ENCODE measurements around the gene FGF14. TPM values are rescaled to one million over a fixed set of nuclear protein-coding genes. Genes with fewer than 3 reads are reported as not detected.
"Not testable (repeated sequence)": the region's sequence is repeated elsewhere in the genome, so short reads cannot be mapped to it uniquely, and the experiment has no call there.

Gene FGF14
- total and polyA plus RNA-seq, 4 experiments from 2014 or later: 0.33 to 0.55 (median 0.35) TPM; not detected in 1

GRCh38 chr13:102117175-102117831, 284.5 kb downstream of the FGF14 start:
- H3K27ac Mint-ChIP-seq: no peak overlapping the region
- H3K27me3 Mint-ChIP-seq: peaks cover 0 to 1% of the 10 kb centered on the region in 2 donors
- H3K36me3 Mint-ChIP-seq: no peaks in the 10 kb centered on the region
- ChIA-PET POLR2A (ENCODE audit: partially characterized antibody) (no interaction called here), CTCF (ENCODE audit: partially characterized antibody) (no interaction called here)
- H3K4me1 ChIP-seq (ENCODE audit: insufficient read depth, low read length): no peaks in the 10 kb centered on the region
- no peak overlapping the region for H3K4me3 ChIP-seq (ENCODE audit: low read length in 2 of 2)
- H3K4me1 Mint-ChIP-seq: peaks cover 0 to 2% (median 0%) of the 10 kb centered on the region in 4 donors
- H3K36me3 ChIP-seq (ENCODE audit: insufficient read depth, low read length): no peaks in the 10 kb centered on the region
- H3K27me3 ChIP-seq (ENCODE audit: insufficient read depth, low read length): no peaks in the 10 kb centered on the region
- no peaks in the 10 kb centered on the region for H3K9me3 Mint-ChIP-seq
- no peaks in the 10 kb centered on the region for H3K9me3 ChIP-seq (ENCODE audit: control insufficient read depth in 1 of 2, low read length in 2 of 2)
- DNase-seq: no peak
- no peak overlapping the region for H3K27ac ChIP-seq (ENCODE audit: low read depth, low read length)
- no peak overlapping the region for H3K4me3 Mint-ChIP-seq
- intact Hi-C loops (cut with micrococcal nuclease): no loop called here

- peaks cover 0 to 1% (median 0%) of the 10 kb centered on the region in 4 donors for H3K4me1 Mint-ChIP-seq
- peaks cover 0 to 2% (median 0%) of the 10 kb centered on the region in 8 donors for H3K9me3 Mint-ChIP-seq
- CTCF ChIA-PET (ENCODE audit: partially characterized antibody): no interaction called here
- no peak overlapping the region for H3K4me3 ChIP-seq (ENCODE audit: low read length in 2 of 2)
- no peak overlapping the region for H3K27ac Mint-ChIP-seq
- H3K27me3 Mint-ChIP-seq: no peaks in the 10 kb centered on the region
- H3K36me3 ChIP-seq (ENCODE audit: insufficient read depth, low read length): no peaks in the 10 kb centered on the region
- H3K4me3 Mint-ChIP-seq: no peak overlapping the region
- no peaks in the 10 kb centered on the region for H3K4me1 ChIP-seq (ENCODE audit: insufficient read depth, low read length)
- POLR2A ChIA-PET (ENCODE audit: partially characterized antibody): no interaction called here
- DNase-seq: no peak
- no peak overlapping the region for H3K27ac ChIP-seq (ENCODE audit: low read depth, low read length)
- H3K36me3 Mint-ChIP-seq: no peaks in the 10 kb centered on the region
- no peaks in the 10 kb centered on the region for H3K27me3 ChIP-seq (ENCODE audit: insufficient read depth, low read length)
- intact Hi-C loops (cut with micrococcal nuclease): no loop called here
- H3K9me3 ChIP-seq (ENCODE audit: control insufficient read depth in 1 of 2, low read length in 2 of 2): no peaks in the 10 kb centered on the region
Observed at GRCh38 chr13:102103469-102103868, 298.4 kb downstream of the FGF14 start.

- no peaks in the 10 kb centered on the region for H3K36me3 Mint-ChIP-seq
Observed at GRCh38 chr13:102100234-102100633, 301.6 kb downstream of the FGF14 start.

GRCh38 chr13:102097708-102098107, 304.1 kb downstream of the FGF14 start:
- Histone ChIP-seq H3K27ac (ENCODE audit: low read depth, low read length) (no peak overlapping the region), H3K27me3 (ENCODE audit: insufficient read depth, low read length) (no peaks in the 10 kb centered on the region), H3K4me3 (ENCODE audit: low read length in 2 of 2) (no peak overlapping the region), H3K9me3 (ENCODE audit: control insufficient read depth in 1 of 2, low read length in 2 of 2) (no peaks in the 10 kb centered on the region), H3K4me1 (ENCODE audit: insufficient read depth, low read length) (no peaks in the 10 kb centered on the region), H3K36me3 (ENCODE audit: insufficient read depth, low read length) (no peaks in the 10 kb centered on the region)
- Mint-ChIP-seq H3K36me3 (no peaks in the 10 kb centered on the region), H3K27me3 (peaks cover 0 to 1% of the 10 kb centered on the region in 2 donors), H3K9me3 (no peaks in the 10 kb centered on the region), H3K4me3 (no peak overlapping the region), H3K4me1 (peaks cover 0 to 1% (median 0%) of the 10 kb centered on the region in 4 donors), H3K27ac (no peak overlapping the region)
- intact Hi-C loops (cut with micrococcal nuclease): no loop called here
- ChIA-PET POLR2A (ENCODE audit: partially characterized antibody) (no interaction called here), CTCF (ENCODE audit: partially characterized antibody) (no interaction called here)
- DNase-seq: no peak

More at GRCh38 chr13:102100234-102100633, 301.6 kb downstream of the FGF14 start:
- Histone ChIP-seq H3K4me1 (ENCODE audit: insufficient read depth, low read length) (no peaks in the 10 kb centered on the region), H3K9me3 (ENCODE audit: control insufficient read depth in 1 of 2, low read length in 2 of 2) (no peaks in the 10 kb centered on the region), H3K36me3 (ENCODE audit: insufficient read depth, low read length) (no peaks in the 10 kb centered on the region), H3K27me3 (ENCODE audit: insufficient read depth, low read length) (no peaks in the 10 kb centered on the region), H3K27ac (ENCODE audit: low read depth, low read length) (no peak overlapping the region), H3K4me3 (ENCODE audit: low read length in 2 of 2) (no peak overlapping the region)
- Mint-ChIP-seq H3K9me3 (peaks cover 0 to 2% (median 0%) of the 10 kb centered on the region in 8 donors), H3K27me3 (peaks cover 0 to 1% of the 10 kb centered on the region in 2 donors), H3K4me1 (peaks cover 0 to 1% (median 0%) of the 10 kb centered on the region in 4 donors), H3K27ac (no peak overlapping the region), H3K4me3 (no peak overlapping the region)
- CTCF ChIA-PET (ENCODE audit: partially characterized antibody): no interaction called here
- DNase-seq: no peak
- intact Hi-C loops (cut with micrococcal nuclease): no loop called here
- POLR2A ChIA-PET (ENCODE audit: partially characterized antibody): no interaction called here

GRCh38 chr13:102093288-102093687, 308.6 kb downstream of the FGF14 start:
- H3K36me3 ChIP-seq (ENCODE audit: insufficient read depth, low read length); H3K27me3 ChIP-seq (ENCODE audit: insufficient read depth, low read length); POLR2A ChIA-PET (ENCODE audit: partially characterized antibody); H3K36me3 Mint-ChIP-seq; H3K27me3 Mint-ChIP-seq; H3K27ac Mint-ChIP-seq; H3K27ac ChIP-seq (ENCODE audit: low read depth, low read length); H3K9me3 Mint-ChIP-seq; CTCF ChIA-PET (ENCODE audit: partially characterized antibody); H3K4me1 Mint-ChIP-seq; H3K4me3 Mint-ChIP-seq; DNase-seq; intact Hi-C loops (cut with micrococcal nuclease); H3K4me3 ChIP-seq (ENCODE audit: low read length in 2 of 2); H3K9me3 ChIP-seq (ENCODE audit: control insufficient read depth in 1 of 2, low read length in 2 of 2); H3K4me1 ChIP-seq (ENCODE audit: insufficient read depth, low read length): not testable (repeated sequence)

GRCh38 chr13:102091231-102091630, 310.6 kb downstream of the FGF14 start:
- Mint-ChIP-seq H3K4me1 (no peaks in the 10 kb centered on the region), H3K27ac (no peak overlapping the region), H3K27me3 (peaks cover 1 to 4% of the 10 kb centered on the region in 2 donors), H3K9me3 (peaks cover 0 to 2% (median 0%) of the 10 kb centered on the region in 8 donors), H3K4me3 (no peak overlapping the region), H3K36me3 (no peaks in the 10 kb centered on the region)
- intact Hi-C loops (cut with micrococcal nuclease): no loop called here
- ChIA-PET POLR2A (ENCODE audit: partially characterized antibody) (no interaction called here), CTCF (ENCODE audit: partially characterized antibody) (no interaction called here)
- H3K27me3 ChIP-seq (ENCODE audit: insufficient read depth, low read length): no peaks in the 10 kb centered on the region
- no peak overlapping the region for H3K27ac ChIP-seq (ENCODE audit: low read depth, low read length)
- no peaks in the 10 kb centered on the region for H3K9me3 ChIP-seq (ENCODE audit: control insufficient read depth in 1 of 2, low read length in 2 of 2)
- H3K4me3 ChIP-seq (ENCODE audit: low read length in 2 of 2): no peak overlapping the region
- DNase-seq: no peak
- H3K36me3 ChIP-seq (ENCODE audit: insufficient read depth, low read length): no peaks in the 10 kb centered on the region
- H3K4me1 ChIP-seq (ENCODE audit: insufficient read depth, low read length): no peaks in the 10 kb centered on the region

GRCh38 chr13:102090532-102090931, 311.3 kb downstream of the FGF14 start:
- Mint-ChIP-seq H3K27me3 (peaks cover 1 to 4% of the 10 kb centered on the region in 2 donors), H3K9me3 (peaks cover 0 to 2% (median 0%) of the 10 kb centered on the region in 8 donors), H3K4me1 (no peaks in the 10 kb centered on the region), H3K4me3 (no peak overlapping the region), H3K27ac (no peak overlapping the region), H3K36me3 (no peaks in the 10 kb centered on the region)
- H3K4me1 ChIP-seq (ENCODE audit: insufficient read depth, low read length): no peaks in the 10 kb centered on the region
- no peak for DNase-seq
- no peaks in the 10 kb centered on the region for H3K36me3 ChIP-seq (ENCODE audit: insufficient read depth, low read length)
- no peak overlapping the region for H3K4me3 ChIP-seq (ENCODE audit: low read length in 2 of 2)
- ChIA-PET CTCF (ENCODE audit: partially characterized antibody) (no interaction called here), POLR2A (ENCODE audit: partially characterized antibody) (no interaction called here)
- H3K27me3 ChIP-seq (ENCODE audit: insufficient read depth, low read length): no peaks in the 10 kb centered on the region
- no peak overlapping the region for H3K27ac ChIP-seq (ENCODE audit: low read depth, low read length)
- no peaks in the 10 kb centered on the region for H3K9me3 ChIP-seq (ENCODE audit: control insufficient read depth in 1 of 2, low read length in 2 of 2)
- intact Hi-C loops (cut with micrococcal nuclease): no loop called here

Data from CD4-positive, alpha-beta memory T cell (primary cell).